Measurements from ENCODE around the gene ITK.

DNA sequence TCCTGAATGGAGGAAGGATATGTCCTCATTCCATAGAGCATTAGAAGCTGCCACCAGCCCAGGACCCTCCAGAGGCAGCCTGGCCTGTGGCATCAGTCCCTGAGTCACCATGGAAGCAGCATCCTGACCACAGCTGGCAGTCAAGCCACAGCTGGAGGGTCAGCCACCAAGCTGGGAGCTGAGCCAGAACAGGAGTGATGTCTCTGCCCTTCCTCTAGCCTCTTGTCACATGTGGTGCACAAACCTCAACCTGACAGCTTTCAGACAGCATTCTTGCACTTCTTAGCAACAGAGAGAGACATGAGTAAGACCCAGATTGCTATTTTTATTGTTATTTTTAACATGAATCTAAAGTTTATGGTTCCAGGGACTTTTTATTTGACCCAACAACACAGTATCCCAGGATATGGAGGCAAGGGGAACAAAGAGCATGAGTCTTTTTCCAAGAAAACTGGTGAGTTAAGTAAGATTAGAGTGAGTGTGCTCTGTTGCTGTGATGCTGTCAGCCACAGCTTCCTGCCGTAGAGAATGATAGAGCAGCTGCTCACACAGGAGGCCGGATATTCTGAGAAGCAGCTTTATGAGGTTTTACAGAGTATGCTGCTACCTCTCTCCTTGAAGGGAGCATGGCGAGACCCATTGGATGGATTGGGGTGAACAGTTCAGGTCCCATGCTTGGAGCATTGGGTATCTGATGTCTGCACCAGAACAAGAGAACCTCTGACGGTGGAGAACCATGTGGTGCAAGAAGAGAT lies 72.2 kb downstream of the ITK start:
- TF ChIP-seq EZH2 (IDR thresholded peaks at IDR 0.05; ENCODE audit: low read depth, low read length, severe bottlenecking): no peak
- TF ChIP-seq TAF1 (IDR thresholded peaks at IDR 0.05; ENCODE audit: low read depth, low read length): no peak

All from H1 (cell line).